HUDEP-2 (cell line): Measurements from ENCODE around the gene BID.

ENCODE experiments used
- DNase-seq, 76 experiments: peaks; one replicate each; lab custom pipeline; 2025; ENCODE audit not compliant: unreplicated experiment in 76 of 76; lab: John Stamatoyannopoulos, UW

The BID gene

GRCh38 chr22:17774206-17774925, at the start of gene BID:
Gene BID (minus strand): TSS chr22:17774469. CDS start chr22:17750116, 24,353 bp downstream.
- peak in 4 of 76 experiments; percentile 5 to 17 (median 6) for DNase-seq

GRCh38 chr22:17823964-17824363, 49.7 kb upstream of the BID start:
- no peak for DNase-seq

- no peak for DNase-seq
These were observed 49.0 kb upstream of the BID start for GRCh38 chr22:17823226-17823625.

GRCh38 chr22:17822087-17822486, 47.8 kb upstream of the BID start:
- DNase-seq: no peak

- DNase-seq: no peak
These were observed 46.7 kb upstream of the BID start for GRCh38 chr22:17820879-17821439.

- DNase-seq: no peak
These were observed 44.4 kb upstream of the BID start for GRCh38 chr22:17818649-17819048.

- DNase-seq: no peak
These were observed 43.9 kb upstream of the BID start for GRCh38 chr22:17818180-17818579.

- DNase-seq: no peak
These were observed 43.3 kb upstream of the BID start for GRCh38 chr22:17817511-17818065.

GRCh38 chr22:17817079-17817478, 42.8 kb upstream of the BID start:
- DNase-seq: no peak

GRCh38 chr22:17816649-17817048, 42.4 kb upstream of the BID start:
- DNase-seq: no peak

GRCh38 chr22:17815703-17816254, 41.5 kb upstream of the BID start:
- no peak for DNase-seq

GRCh38 chr22:17814830-17815229, 40.6 kb upstream of the BID start:
- no peak for DNase-seq

- no peak for DNase-seq
These were observed 39.8 kb upstream of the BID start for GRCh38 chr22:17814084-17814483.

GRCh38 chr22:17811119-17811518, 36.9 kb upstream of the BID start:
- DNase-seq: no peak

- DNase-seq: no peak
These were observed 36.4 kb upstream of the BID start for GRCh38 chr22:17810570-17811116.

- no peak for DNase-seq
These were observed 34.6 kb upstream of the BID start for GRCh38 chr22:17808693-17809403.

GRCh38 chr22:17807578-17808410, 33.5 kb upstream of the BID start:
- DNase-seq: no peak

- no peak for DNase-seq
These were observed 32.8 kb upstream of the BID start for GRCh38 chr22:17807086-17807485.

- DNase-seq: no peak
These were observed 32.2 kb upstream of the BID start for GRCh38 chr22:17806437-17806836.
